NCI-H748 (cell line): Measurements from ENCODE around the gene ARSJ.
"Not testable (repeated sequence)": the region's sequence is repeated elsewhere in the genome, so short reads cannot be mapped to it uniquely, and the experiment has no call there.

ENCODE experiments used
- DNase-seq: peaks from one replicate; lab custom pipeline; 2025; ENCODE audit not compliant: unreplicated experiment; lab: John Stamatoyannopoulos, UW

Gene ARSJ

GRCh38 chr4:113959539-113959937 is 19.9 kb downstream of the ARSJ start:
- DNase-seq: no peak

- DNase-seq: peak; percentile 80
These were observed 20.5 kb downstream of the ARSJ start for GRCh38 chr4:113958766-113959538.

- peak; percentile 18 for DNase-seq
These were observed 21.5 kb downstream of the ARSJ start for GRCh38 chr4:113957956-113958355.

- DNase-seq: no peak
These were observed 23.5 kb downstream of the ARSJ start for GRCh38 chr4:113955948-113956347.

GRCh38 chr4:113955411-113955810 is 24.0 kb downstream of the ARSJ start:
- peak; percentile 65 for DNase-seq

- no peak for DNase-seq
These were observed 25.6 kb downstream of the ARSJ start for GRCh38 chr4:113953888-113954287.

- peak; percentile 73 for DNase-seq
These were observed 26.9 kb downstream of the ARSJ start for GRCh38 chr4:113952452-113953029.

GRCh38 chr4:113951263-113951662 is 28.2 kb downstream of the ARSJ start:
- DNase-seq: no peak

GRCh38 chr4:113950207-113950606 is 29.2 kb downstream of the ARSJ start:
- DNase-seq: no peak

GRCh38 chr4:113947484-113947883 is 32.0 kb downstream of the ARSJ start:
- no peak for DNase-seq

- no peak for DNase-seq
These were observed 33.5 kb downstream of the ARSJ start for GRCh38 chr4:113945906-113946305.

GRCh38 chr4:113943863-113944262 is 35.6 kb downstream of the ARSJ start:
- no peak for DNase-seq

- no peak for DNase-seq
These were observed 36.4 kb downstream of the ARSJ start for GRCh38 chr4:113943085-113943484.

- DNase-seq: no peak
These were observed 37.6 kb downstream of the ARSJ start for GRCh38 chr4:113941836-113942235.

GRCh38 chr4:113940103-113940502 is 39.3 kb downstream of the ARSJ start:
- not testable (repeated sequence) for DNase-seq

- no peak for DNase-seq
These were observed 44.3 kb downstream of the ARSJ start for GRCh38 chr4:113935190-113935589.

GRCh38 chr4:113924706-113925105 is 54.7 kb downstream of the ARSJ start:
- not testable (repeated sequence) for DNase-seq

GRCh38 chr4:113921089-113921794 is 58.2 kb downstream of the ARSJ start:
- DNase-seq: no peak

GRCh38 chr4:113919611-113920010 is 59.8 kb downstream of the ARSJ start:
- DNase-seq: no peak

GRCh38 chr4:113919145-113919544 is 60.3 kb downstream of the ARSJ start:
- DNase-seq: no peak

GRCh38 chr4:113908829-113909228 is 70.6 kb downstream of the ARSJ start:
- no peak for DNase-seq

- no peak for DNase-seq
These were observed 71.9 kb downstream of the ARSJ start for GRCh38 chr4:113907559-113907958.
